GM23338 (cell line): ENCODE results near the gene COL9A3. TPM values are rescaled to one million over a fixed set of nuclear protein-coding genes. Genes with fewer than 3 reads are reported as not detected.

Source experiments
- ATAC-seq: fragments of 200-7000 bp; cut with Tn5 transposase; 3 replicates; pipeline ENCODE4 v1.9.1; 2020
- DNase-seq: peaks from one replicate; pipeline ENCODE4 v3.0.0-alpha.2; 2015; ENCODE audit warnings: low spot score
- H2AFZ ChIP-seq: fragments of 200-600 bp; sonication (generic); 2 replicates; pipeline ENCODE4 v1.8.0; 2016; ENCODE audit warnings: antibody characterized with exemption, mild to moderate bottlenecking, moderate library complexity
- H3F3A ChIP-seq: fragments of 200-600 bp; sonication (generic); replicated peaks from 2 replicates; pipeline ENCODE4 v1.8.0; 2017; ENCODE audit warnings: antibody characterized with exemption, mixed run types, low read depth
- H3K27ac ChIP-seq: fragments of 200-600 bp; sonication (generic); 2 replicates; pipeline ENCODE4 v1.6.1; 2016; ENCODE audit warnings: low read depth
- H3K27me3 ChIP-seq: fragments of 200-600 bp; sonication (generic); 2 replicates; pipeline ENCODE4 v1.8.0; 2016; ENCODE audit warnings: mild to moderate bottlenecking, mixed run types, moderate library complexity; ENCODE audit not compliant: insufficient read depth
- H3K36me3 ChIP-seq: fragments of 200-600 bp; sonication (generic); 2 replicates; pipeline ENCODE4 v1.8.0; 2016; ENCODE audit warnings: mild to moderate bottlenecking; ENCODE audit not compliant: insufficient read depth
- H3K4me1 ChIP-seq: fragments of 200-600 bp; sonication (generic); 2 replicates; pipeline ENCODE4 v1.8.0; 2016; ENCODE audit warnings: mild to moderate bottlenecking, moderate library complexity; ENCODE audit not compliant: insufficient read depth
- H3K4me2 ChIP-seq: fragments of 200-600 bp; sonication (generic); 2 replicates; pipeline ENCODE4 v1.7.1; 2017; ENCODE audit warnings: mixed run types
- H3K4me3 ChIP-seq: fragments of 200-600 bp; sonication (generic); 2 replicates; pipeline ENCODE4 v1.6.1; 2016; ENCODE audit warnings: mixed run types
- H3K79me2 ChIP-seq: fragments of 200-600 bp; sonication (generic); replicated peaks from 2 replicates; pipeline ENCODE4 v1.8.0; 2017; ENCODE audit warnings: mild to moderate bottlenecking; ENCODE audit not compliant: insufficient read depth
- H3K9me2 ChIP-seq: fragments of 200-600 bp; sonication (generic); 2 replicates; pipeline ENCODE4 v1.8.0; 2017; ENCODE audit not compliant: insufficient read depth
- H4K20me1 ChIP-seq: fragments of 200-600 bp; sonication (generic); replicated peaks from 2 replicates; pipeline ENCODE4 v1.8.0; 2017; ENCODE audit warnings: mild to moderate bottlenecking; ENCODE audit not compliant: insufficient read depth
- H3K27ac Mint-ChIP-seq: 2 replicates; pipeline ENCODE4 v1.8.0; 2020; ENCODE audit warnings: inconsistent platforms, mild to moderate bottlenecking, moderate library complexity, mixed read lengths
- H3K27me3 Mint-ChIP-seq: 3 replicates; pipeline ENCODE4 v1.8.0; 2022; ENCODE audit warnings: low read depth, mild to moderate bottlenecking, moderate library complexity, mixed read lengths, inconsistent platforms; ENCODE audit not compliant: insufficient read depth, poor library complexity
- H3K36me3 Mint-ChIP-seq: 3 replicates; pipeline ENCODE4 v1.8.0; 2021; ENCODE audit warnings: low read depth, mild to moderate bottlenecking, inconsistent platforms, moderate library complexity, mixed read lengths
- H3K4me1 Mint-ChIP-seq: 3 replicates; pipeline ENCODE4 v1.8.0; 2020; ENCODE audit warnings: mild to moderate bottlenecking, inconsistent platforms, mixed read lengths
- H3K4me3 Mint-ChIP-seq: 3 replicates; pipeline ENCODE4 v1.8.0; 2021; ENCODE audit warnings: moderate library complexity, mild to moderate bottlenecking, inconsistent platforms, mixed read lengths
- H3K9me3 Mint-ChIP-seq: 3 replicates; pipeline ENCODE4 v1.8.0; 2020; ENCODE audit warnings: moderate library complexity, mild to moderate bottlenecking, inconsistent platforms, mixed read lengths
- CTCF ChIP-seq, 2 experiments: fragments of 200-600 bp in 1 of 2; sonication (generic) in 1 of 2; conservative IDR thresholded peaks; 2 replicates each; pipeline versions ENCODE4 v1.5.1 to v1.6.1; 2016 to 2017; ENCODE audit warnings: antibody characterized with exemption in 2 of 2, low read depth in 2 of 2, mild to moderate bottlenecking in 2 of 2, moderate library complexity in 1 of 2
- EZH2 ChIP-seq: fragments of 200-600 bp; sonication (generic); IDR thresholded peaks from one replicate; pipeline ENCODE4 v1.8.0; 2017; ENCODE audit warnings: antibody characterized with exemption, mild to moderate bottlenecking, low read depth; ENCODE audit not compliant: unreplicated experiment
- JUNB ChIP-seq: IDR thresholded peaks from one replicate; pipeline ENCODE4 v1.6.1; 2016; ENCODE audit warnings: antibody characterized with exemption; ENCODE audit not compliant: unreplicated experiment
- NANOG ChIP-seq: IDR thresholded peaks from 2 replicates; pipeline ENCODE4 v1.6.1; 2016; ENCODE audit warnings: antibody characterized with exemption, borderline replicate concordance
- POLR2AphosphoS5 ChIP-seq: IDR thresholded peaks from 2 replicates; pipeline ENCODE4 v1.6.1; 2016; ENCODE audit warnings: antibody characterized with exemption, low read depth
- STAT1 ChIP-seq: IDR thresholded peaks from one replicate; pipeline ENCODE4 v1.6.1; 2016; ENCODE audit warnings: antibody characterized with exemption; ENCODE audit not compliant: unreplicated experiment
- ZNF114 ChIP-seq: fragments of 250-450 bp; sonication (Bioruptor Pico); IDR thresholded peaks from 2 replicates; pipeline ENCODE4 v1.5.0; 2020; ENCODE audit warnings: mild to moderate bottlenecking, moderate library complexity
- ZNF331 ChIP-seq: fragments of 250-450 bp; sonication (Bioruptor Pico); IDR thresholded peaks from 2 replicates; pipeline ENCODE4 v1.5.0; 2020; ENCODE audit warnings: low read depth, mild to moderate bottlenecking, moderate library complexity
- polyA plus RNA-seq: library from polyadenylated mRNA; unstranded; fragments of >200 nt; fragmentation: Nextera tagmentation; extraction: Ambion mirVana; gene quantifications from 2 replicates; pipeline ENCODE4 v1.2.1, GENCODE V29; 2016
- total RNA-seq: library from RNA; depleted of rRNA; stranded (reverse); fragments of >200 nt; shearing (Covaris generic); gene quantifications from 2 replicates; pipeline ENCODE4 v1.2.3, GENCODE V29; 2014
- TF ChIP-seq, protein P1 (sequence below): IDR thresholded peaks from 2 replicates; pipeline ENCODE4 v1.6.1; 2016; ENCODE audit warnings: antibody characterized with exemption
- TF ChIP-seq, protein P2 (sequence below): IDR thresholded peaks from one replicate; pipeline ENCODE4 v1.6.1; 2018; ENCODE audit warnings: antibody characterized with exemption; ENCODE audit not compliant: unreplicated experiment

COL9A3 gene
- total and polyA plus RNA-seq, 2 experiments from 2014 or later: 74.9 to 113 TPM

DNA sequence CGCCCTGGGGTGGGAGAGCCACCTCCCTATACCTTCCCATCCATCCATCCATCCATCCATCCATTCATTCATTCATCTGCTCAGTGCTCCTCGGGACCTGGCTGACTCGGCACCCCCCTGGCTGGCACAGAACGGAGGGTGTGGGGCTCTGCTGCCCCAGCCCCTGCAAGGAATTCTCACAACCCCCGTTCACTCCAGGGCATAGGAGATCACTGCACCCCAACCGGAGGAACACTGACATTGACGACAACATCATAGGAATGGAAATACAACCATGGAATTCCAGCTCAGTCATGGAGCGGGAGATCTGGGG lies 48.7 kb upstream of the COL9A3 start (continued):
- TF ChIP-seq CTCF (conservative IDR thresholded peaks at IDR 0.05; ENCODE audit: low read depth in 2 of 2) (no peak), STAT1 (no peak), NANOG (no peak), ZNF331 (no peak), POLR2AphosphoS5 (no peak), ZNF114 (CRISPR knock-in tag) (no peak), JUNB (no peak)
- TF ChIP-seq, protein P1, sequence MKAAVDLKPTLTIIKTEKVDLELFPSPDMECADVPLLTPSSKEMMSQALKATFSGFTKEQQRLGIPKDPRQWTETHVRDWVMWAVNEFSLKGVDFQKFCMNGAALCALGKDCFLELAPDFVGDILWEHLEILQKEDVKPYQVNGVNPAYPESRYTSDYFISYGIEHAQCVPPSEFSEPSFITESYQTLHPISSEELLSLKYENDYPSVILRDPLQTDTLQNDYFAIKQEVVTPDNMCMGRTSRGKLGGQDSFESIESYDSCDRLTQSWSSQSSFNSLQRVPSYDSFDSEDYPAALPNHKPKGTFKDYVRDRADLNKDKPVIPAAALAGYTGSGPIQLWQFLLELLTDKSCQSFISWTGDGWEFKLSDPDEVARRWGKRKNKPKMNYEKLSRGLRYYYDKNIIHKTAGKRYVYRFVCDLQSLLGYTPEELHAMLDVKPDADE: no peak

GRCh38 chr20:62768551-62769287 lies 48.1 kb upstream of the COL9A3 start:
- Mint-ChIP-seq H3K27ac (peak overlapping the region; percentile 68; the same call in 1 of the 2 replicates), H3K27me3 (peaks cover 6% of the 10 kb centered on the region), H3K36me3 (no peaks in the 10 kb centered on the region), H3K9me3 (no peaks in the 10 kb centered on the region), H3K4me1 (peaks cover 20% of the 10 kb centered on the region), H3K4me3 (no peak overlapping the region)
- no peaks in the 10 kb centered on the region for H3K27me3 ChIP-seq
- DNase-seq (peak; percentile 49), ATAC-seq (peak; percentile 59)
- H3K27ac ChIP-seq: no peak overlapping the region
- H3K4me2 ChIP-seq: no peak overlapping the region
- 0 out of 2 replicates have a peak, but pooled peaks cover 2% of the 10 kb centered on the region for H3F3A ChIP-seq
- no peaks in the 10 kb centered on the region for H3K79me2 ChIP-seq
- no peaks in the 10 kb centered on the region for H3K36me3 ChIP-seq
- H3K9me2 ChIP-seq: no peaks in the 10 kb centered on the region
- no peak overlapping the region for H2AFZ ChIP-seq
- no peak overlapping the region for H3K4me3 ChIP-seq
- no peaks in the 10 kb centered on the region for H4K20me1 ChIP-seq
- no peaks in the 10 kb centered on the region; the same call in 1 of the 2 replicates for H3K4me1 ChIP-seq
- TF ChIP-seq, protein P2, sequence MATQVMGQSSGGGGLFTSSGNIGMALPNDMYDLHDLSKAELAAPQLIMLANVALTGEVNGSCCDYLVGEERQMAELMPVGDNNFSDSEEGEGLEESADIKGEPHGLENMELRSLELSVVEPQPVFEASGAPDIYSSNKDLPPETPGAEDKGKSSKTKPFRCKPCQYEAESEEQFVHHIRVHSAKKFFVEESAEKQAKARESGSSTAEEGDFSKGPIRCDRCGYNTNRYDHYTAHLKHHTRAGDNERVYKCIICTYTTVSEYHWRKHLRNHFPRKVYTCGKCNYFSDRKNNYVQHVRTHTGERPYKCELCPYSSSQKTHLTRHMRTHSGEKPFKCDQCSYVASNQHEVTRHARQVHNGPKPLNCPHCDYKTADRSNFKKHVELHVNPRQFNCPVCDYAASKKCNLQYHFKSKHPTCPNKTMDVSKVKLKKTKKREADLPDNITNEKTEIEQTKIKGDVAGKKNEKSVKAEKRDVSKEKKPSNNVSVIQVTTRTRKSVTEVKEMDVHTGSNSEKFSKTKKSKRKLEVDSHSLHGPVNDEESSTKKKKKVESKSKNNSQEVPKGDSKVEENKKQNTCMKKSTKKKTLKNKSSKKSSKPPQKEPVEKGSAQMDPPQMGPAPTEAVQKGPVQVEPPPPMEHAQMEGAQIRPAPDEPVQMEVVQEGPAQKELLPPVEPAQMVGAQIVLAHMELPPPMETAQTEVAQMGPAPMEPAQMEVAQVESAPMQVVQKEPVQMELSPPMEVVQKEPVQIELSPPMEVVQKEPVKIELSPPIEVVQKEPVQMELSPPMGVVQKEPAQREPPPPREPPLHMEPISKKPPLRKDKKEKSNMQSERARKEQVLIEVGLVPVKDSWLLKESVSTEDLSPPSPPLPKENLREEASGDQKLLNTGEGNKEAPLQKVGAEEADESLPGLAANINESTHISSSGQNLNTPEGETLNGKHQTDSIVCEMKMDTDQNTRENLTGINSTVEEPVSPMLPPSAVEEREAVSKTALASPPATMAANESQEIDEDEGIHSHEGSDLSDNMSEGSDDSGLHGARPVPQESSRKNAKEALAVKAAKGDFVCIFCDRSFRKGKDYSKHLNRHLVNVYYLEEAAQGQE: no peak
- TF ChIP-seq CTCF (conservative IDR thresholded peaks at IDR 0.05; ENCODE audit: low read depth in 2 of 2): no peak
- TF ChIP-seq EZH2: no peak
- TF ChIP-seq JUNB: no peak
- no peak for TF ChIP-seq ZNF331
- no peak for TF ChIP-seq POLR2AphosphoS5
- no peak for TF ChIP-seq NANOG
